Measurements from ENCODE around the gene EIF4G3.

- TF ChIP-seq CTCF (conservative IDR thresholded peaks at IDR 0.05 in 1 of 2, IDR thresholded peaks at IDR 0.05 in 1 of 2; ENCODE audit: low read depth in 1 of 2, low read length in 2 of 2) (no peak), EZH2 (IDR thresholded peaks at IDR 0.05; ENCODE audit: low read length, missing control alignments) (no peak)
Observed at GRCh38 chr1:21219674-21220073, 43.0 kb upstream of the EIF4G3 start.
